ENCODE results near the gene CDCA4.

GRCh38 chr14:104964546-104964945, 56.3 kb downstream of the CDCA4 start:
- TF ChIP-seq CTCF (IDR thresholded peaks at IDR 0.05; ENCODE audit: extremely low read depth in 1 of 2, insufficient read depth in 1 of 2, low read depth in 1 of 2, low read length in 2 of 2) (no peak), MAX (IDR thresholded peaks at IDR 0.05; ENCODE audit: insufficient read depth, insufficient read length) (no peak), POLR2AphosphoS5 (IDR thresholded peaks at IDR 0.05; ENCODE audit: insufficient read depth, low read depth, low read length) (no peak), POLR2A (IDR thresholded peaks at IDR 0.05; ENCODE audit: low read depth, low read length) (no peak), EZH2 (IDR thresholded peaks at IDR 0.05; ENCODE audit: borderline replicate concordance, low read depth, low read length, severe bottlenecking) (no peak), JUN (IDR thresholded peaks at IDR 0.05; ENCODE audit: borderline replicate concordance, insufficient read depth, insufficient read length, low read depth) (no peak), MYC (IDR thresholded peaks at IDR 0.05; ENCODE audit: low read depth, low read length) (no peak), FOS (IDR thresholded peaks at IDR 0.05; ENCODE audit: borderline replicate concordance, insufficient read depth, low read length) (no peak), GATA2 (IDR thresholded peaks at IDR 0.05; ENCODE audit: insufficient read depth, insufficient read length, low read depth, low read length) (no peak)
